Measurements from ENCODE around the gene GPALPP1.

The GPALPP1 gene

GRCh38 chr13:45036206-45036605, 46.9 kb downstream of the GPALPP1 start:
- no peak for TF ChIP-seq CTCF (IDR thresholded peaks at IDR 0.05; ENCODE audit: extremely low read depth, missing control alignments)
- no peak for DNase-seq (ENCODE audit: low spot score)

- TF ChIP-seq CTCF (IDR thresholded peaks at IDR 0.05; ENCODE audit: extremely low read depth, missing control alignments), result no peak
- no peak for DNase-seq (ENCODE audit: low spot score)
These were observed 50.8 kb downstream of the GPALPP1 start for GRCh38 chr13:45040173-45040572.

GRCh38 chr13:45040622-45041021, 51.3 kb downstream of the GPALPP1 start:
- DNase-seq (ENCODE audit: low spot score), result no peak
- no peak for TF ChIP-seq CTCF (IDR thresholded peaks at IDR 0.05; ENCODE audit: extremely low read depth, missing control alignments)

GRCh38 chr13:45042539-45042938, 53.2 kb downstream of the GPALPP1 start:
- TF ChIP-seq CTCF (IDR thresholded peaks at IDR 0.05; ENCODE audit: extremely low read depth, missing control alignments), result no peak
- no peak for DNase-seq (ENCODE audit: low spot score)

GRCh38 chr13:45046445-45046844, 57.1 kb downstream of the GPALPP1 start:
- no peak for DNase-seq (ENCODE audit: low spot score)
- no peak for TF ChIP-seq CTCF (IDR thresholded peaks at IDR 0.05; ENCODE audit: extremely low read depth, missing control alignments)

GRCh38 chr13:45047394-45048310, 58.3 kb downstream of the GPALPP1 start:
- peak; percentile 76 for DNase-seq (ENCODE audit: low spot score)
- peak; percentile 84 for TF ChIP-seq CTCF (IDR thresholded peaks at IDR 0.05; ENCODE audit: extremely low read depth, missing control alignments)

GRCh38 chr13:45048890-45049407, 59.6 kb downstream of the GPALPP1 start:
- no peak for TF ChIP-seq CTCF (IDR thresholded peaks at IDR 0.05; ENCODE audit: extremely low read depth, missing control alignments)
- DNase-seq (ENCODE audit: low spot score), result no peak
